GM12878 (cell line): Measurements from ENCODE around the gene AKAP13. TPM values are rescaled to one million over a fixed set of nuclear protein-coding genes. Genes with fewer than 3 reads are reported as not detected.
A peak's percentile ranks its signal among the peaks of the same experiment; 100 is the strongest.

Experiments used
- ATAC-seq: fragments of 200-7000 bp; cut with Tn5 transposase; 3 replicates; pipeline ENCODE4 v1.9.1; 2020; ENCODE audit warnings: mild to moderate bottlenecking, moderate library complexity
- BruUV-seq: library from RNA; stranded (reverse); fragments of 400-500 nt; replicated peaks from 2 replicates; lab custom pipeline; 2021; lab: Mats Ljungman, UMichigan
- CTCF ChIA-PET: fragments of 300-600 bp; sonication (Branson Sonifier 250); formaldehyde crosslinking; extraction: SDS; loops from one replicate; lab custom pipeline; 2021; ENCODE audit warnings: inconsistent platforms; lab: Yijun Ruan, JAX
- POLR2A ChIA-PET: fragments of 350-600 bp; formaldehyde crosslinking; extraction: SDS; loops from one replicate; lab custom pipeline; 2021; ENCODE audit warnings: inconsistent platforms; lab: Charles Lee
- RAD21 ChIA-PET: fragments of 300-600 bp; sonication (Branson Sonifier 250); formaldehyde crosslinking; loops from one replicate; lab custom pipeline; 2023; ENCODE audit warnings: antibody characterized with exemption; ENCODE audit not compliant: unreplicated experiment; lab: Charles Lee
- SMC1A ChIA-PET: fragments of 300-600 bp; sonication (Branson Sonifier 250); formaldehyde crosslinking; loops from one replicate; lab custom pipeline; 2023; ENCODE audit not compliant: unreplicated experiment, uncharacterized antibody; lab: Charles Lee
- DNase-seq: peaks from one replicate; pipeline ENCODE4 v3.0.0-alpha.2; 2011; ENCODE audit warnings: low read depth, low spot score
- FAIRE-seq: peaks from 3 replicates; lab custom pipeline; 2011; peaks lifted over from hg19 to GRCh38; lab: Jason Lieb, UNC
- H2AFZ ChIP-seq: 2 replicates; pipeline ENCODE4 v1.6.0; 2011; ENCODE audit warnings: low read depth, low read length, control low read depth; ENCODE audit not compliant: control insufficient read depth
- H3K27ac ChIP-seq: 2 replicates; pipeline ENCODE4 v1.5.1; 2011; ENCODE audit warnings: control low read depth; ENCODE audit not compliant: control insufficient read depth, insufficient read depth
- H3K27me3 ChIP-seq, 2 experiments: replicated peaks in 1 of 2; 2 replicates each; pipeline versions ENCODE4 v1.6.0 to v1.6.1; 2011; ENCODE audit warnings: low read length in 1 of 2; ENCODE audit not compliant: control insufficient read depth in 2 of 2, insufficient read depth in 2 of 2
- H3K36me3 ChIP-seq, 2 experiments: 2 replicates each; pipeline ENCODE4 v1.5.1; 2011; ENCODE audit warnings: low read length in 1 of 2; ENCODE audit not compliant: control insufficient read depth in 2 of 2, insufficient read depth in 2 of 2
- H3K4me1 ChIP-seq: 2 replicates; pipeline ENCODE4 v1.6.1; 2011; ENCODE audit warnings: mild to moderate bottlenecking, low read length, moderate library complexity, mixed read lengths; ENCODE audit not compliant: control insufficient read depth, insufficient read depth
- H3K4me2 ChIP-seq: 2 replicates; pipeline ENCODE4 v1.6.0; 2011; ENCODE audit warnings: control low read depth; ENCODE audit not compliant: control insufficient read depth, insufficient read depth
- H3K4me3 ChIP-seq: fragments of 200-600 bp; sonication (generic); 2 replicates; pipeline ENCODE4 v1.5.1; 2016
- H3K79me2 ChIP-seq: 2 replicates; pipeline ENCODE4 v1.6.0; 2011; ENCODE audit warnings: low read length; ENCODE audit not compliant: control insufficient read depth, insufficient read depth
- H3K9ac ChIP-seq: 2 replicates; pipeline ENCODE4 v1.8.0; 2011; ENCODE audit warnings: low read length, control low read depth, mixed read lengths; ENCODE audit not compliant: control insufficient read depth, insufficient read depth
- H3K9me3 ChIP-seq: replicated peaks from 3 replicates; pipeline ENCODE4 v1.5.1; 2011; ENCODE audit warnings: mild to moderate bottlenecking, low read length; ENCODE audit not compliant: control insufficient read depth, insufficient read depth
- H4K20me1 ChIP-seq: 2 replicates; pipeline ENCODE4 v1.6.0; 2011; ENCODE audit not compliant: control insufficient read depth, insufficient read depth
- E2F4 ChIP-seq: IDR thresholded peaks from 2 replicates; pipeline ENCODE4 v1.6.1; 2012; ENCODE audit warnings: low read depth, low read length, improper control_type of control experiment
- PKNOX1 ChIP-seq: fragments of 450-650 bp; IDR thresholded peaks from 2 replicates; pipeline ENCODE4 v1.6.1; 2016; ENCODE audit warnings: mild to moderate bottlenecking
- SPI1 ChIP-seq: IDR thresholded peaks from 2 replicates; pipeline ENCODE4 v1.6.1; 2011; ENCODE audit warnings: low read depth, mild to moderate bottlenecking, low read length, moderate library complexity, borderline replicate concordance; ENCODE audit not compliant: insufficient read depth
- WGBS: methylation state at CpG from one replicate; pipeline ENCODE4 v1.1.6; 2016; ENCODE audit warnings: low lambda C conversion rate; ENCODE audit not compliant: insufficient replicate concordance, insufficient coverage; ENCODE audit errors: missing lambda C conversion rate; 5-methylcytosine and 5-hydroxymethylcytosine counted together
- in situ Hi-C: fragments of 300-500 bp; cut with MboI; formaldehyde crosslinking; loops from 9 replicates; pipeline ENCODE4 v1.14.3; 2018; ENCODE audit warnings: mixed read lengths
- intact Hi-C: fragments of 100-400 bp; cut with micrococcal nuclease; formaldehyde crosslinking; loops from one replicate; pipeline ENCODE4 v1.14.2; 2022; ENCODE audit not compliant: unreplicated experiment
- polyA plus RNA-seq, 11 experiments: library from polyadenylated mRNA; depleted of rRNA in 4 of 11; unstranded in 6 of 11; stranded (reverse) in 5 of 11; fragments of >200 nt; fragmentation: Nextera tagmentation in 4 of 11; fragmentation: Illumina TruSeq in 1 of 11; extraction: Ambion mirVana in 4 of 11; extraction: Trizol in 1 of 11; gene quantifications; 1 replicate in 1 of 11; 2 replicates in 10 of 11; pipeline versions ENCODE4 v1.2.1 to v1.2.3, GENCODE V29; 2011 to 2016; ENCODE audit warnings: inconsistent platforms in 2 of 11, missing spikeins in 2 of 11, low read depth in 1 of 11
- total RNA-seq, 4 experiments: library from RNA; depleted of rRNA in 3 of 4; stranded (reverse); fragments of >200 nt in 3 of 4; fragmentation: Illumina TruSeq in 1 of 4; extraction: Trizol in 1 of 4; gene quantifications; 2 replicates each; pipeline versions ENCODE4 v1.2.1 to v1.2.3, GENCODE V29; 2013 to 2021

AKAP13 gene
- total and polyA plus RNA-seq, 10 of the 15 experiments (the other 5 are each of a cell fraction or from before 2014, with no cell fraction given), result 14.4 to 74.9 (median 55.1) TPM

GRCh38 chr15:85580879-85581278, 200.5 kb downstream of the AKAP13 start:
- no TSS peak for BruUV-seq

More at GRCh38 chr15:85580879-85581278, 200.5 kb downstream of the AKAP13 start:
- peaks cover 9 to 10% of the 10 kb centered on the region in 2 experiments for H3K36me3 ChIP-seq
- intact Hi-C loops (loop anchor here (5.0 kb wide), 3 partner anchors 111 to 284 kb away; no protein-coding TSS in a partner anchor), in situ Hi-C loops (no loop called here)
- ChIA-PET CTCF (interaction anchor here (0.9 to 1.6 kb wide), 4 partner anchors 39 to 167 kb away, joined by 3 to 6 read pairs (median 4); no protein-coding TSS in a partner anchor), SMC1A (interaction anchor here (1.0 to 3.8 kb wide), 8 partner anchors 25 to 141 kb away, joined by 3 to 16 read pairs (median 4); no protein-coding TSS in a partner anchor), RAD21 (interaction anchor here (0.8 to 1.8 kb wide), 4 partner anchors 21 to 291 kb away, joined by 3 to 5 read pairs (median 4); no protein-coding TSS in a partner anchor), POLR2A (no interaction called here)
- DNase-seq (no peak), ATAC-seq (no peak), FAIRE-seq (no peak)
- H3K9ac ChIP-seq, result no peak overlapping the region
- no peak overlapping the region; the same call in 1 of the 2 replicates for H3K4me2 ChIP-seq
- H3K4me1 ChIP-seq, result peaks cover 58% of the 10 kb centered on the region
- H3K4me3 ChIP-seq, result no peak overlapping the region
- no peaks in the 10 kb centered on the region for H3K9me3 ChIP-seq
- WGBS, result 3% methylated on average over 3 of the region's 3 CpGs
- H3K27ac ChIP-seq, result peak overlapping the region; percentile 82
- TF ChIP-seq SPI1, result peak; percentile 39; the same call in 1 of the 2 replicates
- TF ChIP-seq E2F4, result no peak
- TF ChIP-seq PKNOX1, result no peak
- peaks cover 27% of the 10 kb centered on the region for H3K79me2 ChIP-seq
- H4K20me1 ChIP-seq, result no peaks in the 10 kb centered on the region
- H2AFZ ChIP-seq, result no peak overlapping the region
- no peaks in the 10 kb centered on the region for H3K27me3 ChIP-seq
